PC-3 (cell line): ENCODE data around the gene PSMD5. TPM values are rescaled to one million over a fixed set of nuclear protein-coding genes. Genes with fewer than 3 reads are reported as not detected.

ENCODE experiments used
- ATAC-seq: fragments of 200-7000 bp; cut with Tn5 transposase; 2 replicates; pipeline ENCODE4 v1.9.1; 2020; ENCODE audit warnings: mild to moderate bottlenecking, moderate library complexity
- BruUV-seq: library from RNA; stranded (reverse); fragments of 400-500 nt; replicated peaks from 2 replicates; lab custom pipeline; 2021; lab: Mats Ljungman, UMichigan
- CTCF ChIA-PET: fragments of 300-600 bp; sonication (Branson Sonifier 250); formaldehyde crosslinking; loops from one replicate; lab custom pipeline; 2022; ENCODE audit warnings: antibody characterized with exemption; lab: Charles Lee
- POLR2A ChIA-PET: fragments of 300-600 bp; sonication (Branson Sonifier 250); formaldehyde crosslinking; loops from one replicate; lab custom pipeline; 2022; ENCODE audit warnings: antibody characterized with exemption; ENCODE audit not compliant: unreplicated experiment; lab: Charles Lee
- DNase-seq: peaks from one replicate; pipeline ENCODE4 v3.0.0-alpha.2; 2015
- H2AFZ ChIP-seq: fragments of 300-600 bp; sonication (generic); 2 replicates; pipeline ENCODE4 v1.6.0; 2016; ENCODE audit warnings: antibody characterized with exemption, low read length
- H3F3A ChIP-seq: fragments of 300-600 bp; sonication (generic); one replicate; pipeline ENCODE4 v1.6.0; 2017; ENCODE audit warnings: antibody characterized with exemption, low read length, control low read depth, mild to moderate bottlenecking; ENCODE audit not compliant: unreplicated experiment
- H3K27ac ChIP-seq: fragments of 300-600 bp; sonication (generic); 2 replicates; pipeline ENCODE4 v1.5.1; 2016; ENCODE audit warnings: mild to moderate bottlenecking, low read length
- H3K27me3 ChIP-seq: fragments of 300-600 bp; sonication (generic); 2 replicates; pipeline ENCODE4 v1.6.1; 2016; ENCODE audit warnings: low read length, mixed read lengths
- H3K36me3 ChIP-seq: fragments of 300-600 bp; sonication (generic); 2 replicates; pipeline ENCODE4 v1.6.1; 2016; ENCODE audit warnings: low read depth, mixed run types, low read length, mixed read lengths
- H3K4me1 ChIP-seq: fragments of 300-600 bp; sonication (generic); 2 replicates; pipeline ENCODE4 v1.5.1; 2016; ENCODE audit warnings: low read length; ENCODE audit not compliant: insufficient read depth
- H3K4me2 ChIP-seq: fragments of 300-600 bp; sonication (generic); 2 replicates; pipeline ENCODE4 v1.6.0; 2016; ENCODE audit warnings: low read length
- H3K4me3 ChIP-seq: fragments of 300-600 bp; sonication (generic); 2 replicates; pipeline ENCODE4 v1.5.1; 2016; ENCODE audit warnings: mild to moderate bottlenecking, low read length, mixed read lengths
- H3K79me2 ChIP-seq: fragments of 300-600 bp; sonication (generic); 2 replicates; pipeline ENCODE4 v1.6.1; 2017; ENCODE audit warnings: low read length, mixed read lengths
- H3K9ac ChIP-seq: fragments of 300-600 bp; sonication (generic); 2 replicates; pipeline ENCODE4 v1.6.0; 2016; ENCODE audit warnings: mild to moderate bottlenecking, low read length
- H3K9me2 ChIP-seq: fragments of 300-600 bp; sonication (generic); replicated peaks from 2 replicates; pipeline ENCODE4 v1.6.1; 2016; ENCODE audit warnings: mixed run types, low read length, mixed read lengths
- H3K9me3 ChIP-seq: fragments of 300-600 bp; sonication (generic); 2 replicates; pipeline ENCODE4 v1.6.1; 2016; ENCODE audit warnings: low read length, mixed read lengths
- H4K20me1 ChIP-seq: fragments of 300-600 bp; sonication (generic); 2 replicates; pipeline ENCODE4 v1.6.1; 2016; ENCODE audit warnings: low read length, mixed read lengths
- EZH2 ChIP-seq: fragments of 300-600 bp; sonication (generic); IDR thresholded peaks from one replicate; pipeline ENCODE4 v1.6.1; 2017; ENCODE audit warnings: antibody characterized with exemption, mild to moderate bottlenecking, low read length; ENCODE audit not compliant: unreplicated experiment
- EZH2phosphoT487 ChIP-seq: fragments of 300-600 bp; sonication (generic); IDR thresholded peaks from 2 replicates; pipeline ENCODE4 v1.6.1; 2018; ENCODE audit warnings: mild to moderate bottlenecking, antibody characterized with exemption, low read length, borderline replicate concordance
- intact Hi-C: fragments of 100-400 bp; cut with micrococcal nuclease; formaldehyde crosslinking; loops from 2 replicates; pipeline ENCODE4 v1.9.0; 2023
- total RNA-seq: library from RNA; depleted of rRNA; stranded (reverse); fragments of >200 nt; gene quantifications from 2 replicates; pipeline ENCODE4 v1.2.3, GENCODE V29; 2014
- TF ChIP-seq, protein P1 (sequence below): fragments of 300-600 bp; sonication (generic); conservative IDR thresholded peaks from 2 replicates; pipeline ENCODE4 v1.5.1; 2017; ENCODE audit warnings: antibody characterized with exemption, low read depth, mild to moderate bottlenecking, low read length

PSMD5 gene
- total RNA-seq, 1 experiment from 2014 or later, result 23.4 TPM

- H3K36me3 ChIP-seq, result peaks cover 9% of the 10 kb centered on the region; the same call in 1 of the 2 replicates
- H3F3A ChIP-seq, result no peaks in the 10 kb centered on the region
- no peak overlapping the region for H3K4me2 ChIP-seq
- ATAC-seq (no peak), DNase-seq (no peak)
- no peak overlapping the region for H3K27ac ChIP-seq
- BruUV-seq, result no TSS peak
- intact Hi-C loops, result no loop called here
- H3K9me3 ChIP-seq, result no peaks in the 10 kb centered on the region
- H3K79me2 ChIP-seq, result no peaks in the 10 kb centered on the region
- no peak overlapping the region for H3K9ac ChIP-seq
- no peaks in the 10 kb centered on the region for H4K20me1 ChIP-seq
- no peak overlapping the region for H3K4me3 ChIP-seq
- no peaks in the 10 kb centered on the region for H3K4me1 ChIP-seq
- no peaks in the 10 kb centered on the region for H3K27me3 ChIP-seq
- ChIA-PET CTCF (no interaction called here), POLR2A (no interaction called here)
- H2AFZ ChIP-seq, result no peak overlapping the region
- H3K9me2 ChIP-seq, result no peaks in the 10 kb centered on the region
- TF ChIP-seq EZH2phosphoT487 (no peak), EZH2 (no peak)
- TF ChIP-seq, protein P1, sequence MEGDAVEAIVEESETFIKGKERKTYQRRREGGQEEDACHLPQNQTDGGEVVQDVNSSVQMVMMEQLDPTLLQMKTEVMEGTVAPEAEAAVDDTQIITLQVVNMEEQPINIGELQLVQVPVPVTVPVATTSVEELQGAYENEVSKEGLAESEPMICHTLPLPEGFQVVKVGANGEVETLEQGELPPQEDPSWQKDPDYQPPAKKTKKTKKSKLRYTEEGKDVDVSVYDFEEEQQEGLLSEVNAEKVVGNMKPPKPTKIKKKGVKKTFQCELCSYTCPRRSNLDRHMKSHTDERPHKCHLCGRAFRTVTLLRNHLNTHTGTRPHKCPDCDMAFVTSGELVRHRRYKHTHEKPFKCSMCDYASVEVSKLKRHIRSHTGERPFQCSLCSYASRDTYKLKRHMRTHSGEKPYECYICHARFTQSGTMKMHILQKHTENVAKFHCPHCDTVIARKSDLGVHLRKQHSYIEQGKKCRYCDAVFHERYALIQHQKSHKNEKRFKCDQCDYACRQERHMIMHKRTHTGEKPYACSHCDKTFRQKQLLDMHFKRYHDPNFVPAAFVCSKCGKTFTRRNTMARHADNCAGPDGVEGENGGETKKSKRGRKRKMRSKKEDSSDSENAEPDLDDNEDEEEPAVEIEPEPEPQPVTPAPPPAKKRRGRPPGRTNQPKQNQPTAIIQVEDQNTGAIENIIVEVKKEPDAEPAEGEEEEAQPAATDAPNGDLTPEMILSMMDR, result no peak
These were observed 16.6 kb upstream of the PSMD5 start for GRCh38 chr9:120859361-120859760.

GRCh38 chr9:120857902-120858301, 15.2 kb upstream of the PSMD5 start:
- Histone ChIP-seq H3K9me3 (no peaks in the 10 kb centered on the region), H3K27ac (no peak overlapping the region), H3F3A (no peaks in the 10 kb centered on the region), H3K4me3 (no peak overlapping the region), H3K9ac (no peak overlapping the region), H3K27me3 (no peaks in the 10 kb centered on the region), H3K4me1 (no peaks in the 10 kb centered on the region), H3K36me3 (peaks cover 9% of the 10 kb centered on the region; the same call in 1 of the 2 replicates), H3K4me2 (no peak overlapping the region), H3K79me2 (no peaks in the 10 kb centered on the region), H3K9me2 (no peaks in the 10 kb centered on the region), H2AFZ (no peak overlapping the region), H4K20me1 (no peaks in the 10 kb centered on the region)
- CTCF ChIA-PET, result no interaction called here
- DNase-seq (no peak), ATAC-seq (no peak)
- BruUV-seq, result no TSS peak
- POLR2A ChIA-PET, result no interaction called here
- TF ChIP-seq EZH2phosphoT487, result no peak
- TF ChIP-seq, protein P1, result no peak
- no peak for TF ChIP-seq EZH2
- intact Hi-C loops, result no loop called here

DNA sequence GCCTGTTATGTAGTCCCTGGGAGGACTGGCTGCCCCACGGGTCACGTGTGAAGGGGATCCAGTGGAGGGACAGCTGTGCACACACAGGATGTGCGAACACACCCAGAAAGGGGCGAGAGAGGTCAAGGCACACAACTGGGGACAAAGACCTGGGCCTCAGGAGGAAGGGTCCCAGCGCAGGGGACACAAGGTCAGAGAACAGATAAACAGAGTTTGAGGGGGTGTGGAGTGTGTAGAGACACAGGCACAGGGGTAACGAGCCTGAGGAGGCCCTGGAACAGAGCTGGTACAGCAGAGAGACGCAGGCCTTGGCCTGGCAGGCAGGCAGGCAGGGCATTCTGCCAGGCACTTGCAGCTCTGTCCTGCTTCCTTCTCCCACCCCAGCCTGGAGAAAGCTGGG, 14.8 kb upstream of the PSMD5 start:
- DNase-seq (no peak), ATAC-seq (no peak)
- Histone ChIP-seq H3K4me2 (no peak overlapping the region), H3K27me3 (no peaks in the 10 kb centered on the region), H3K79me2 (no peaks in the 10 kb centered on the region), H3K9me3 (no peaks in the 10 kb centered on the region), H2AFZ (no peak overlapping the region), H3K4me1 (no peaks in the 10 kb centered on the region), H3K27ac (no peak overlapping the region), H3K9ac (no peak overlapping the region), H4K20me1 (no peaks in the 10 kb centered on the region), H3K9me2 (no peaks in the 10 kb centered on the region), H3K4me3 (no peak overlapping the region), H3F3A (no peaks in the 10 kb centered on the region), H3K36me3 (peaks cover 9% of the 10 kb centered on the region; the same call in 1 of the 2 replicates)
- intact Hi-C loops, result no loop called here
- TF ChIP-seq EZH2phosphoT487 (no peak), EZH2 (no peak)
- TF ChIP-seq, protein P1, result no peak
- no TSS peak for BruUV-seq
- ChIA-PET CTCF (no interaction called here), POLR2A (no interaction called here)
